Osteoblast (primary cell): ENCODE data around the gene HORMAD2. TPM values are rescaled to one million over a fixed set of nuclear protein-coding genes. Genes with fewer than 3 reads are reported as not detected.
A peak's percentile ranks its signal among the peaks of the same experiment; 100 is the strongest.

Experiments
- DNase-seq: peaks from one replicate; pipeline ENCODE4 v3.0.0; 2011; ENCODE audit warnings: low spot score, mixed read lengths; ENCODE audit not compliant: insufficient read length; ENCODE audit errors: missing footprints
- H2AFZ ChIP-seq: 2 replicates; pipeline ENCODE4 v1.6.0; 2011; ENCODE audit warnings: mild to moderate bottlenecking, low read length
- H3K27ac ChIP-seq: 2 replicates; pipeline ENCODE4 v1.5.1; 2011; ENCODE audit warnings: mild to moderate bottlenecking, low read depth, low read length, moderate library complexity
- H3K27me3 ChIP-seq: 2 replicates; pipeline ENCODE4 v1.6.0; 2012; ENCODE audit warnings: mild to moderate bottlenecking, control low read depth, inconsistent platforms, low read length, moderate library complexity; ENCODE audit not compliant: insufficient read depth
- H3K36me3 ChIP-seq: 2 replicates; pipeline ENCODE4 v1.5.1; 2011; ENCODE audit warnings: mild to moderate bottlenecking, low read length, control low read depth, moderate library complexity; ENCODE audit not compliant: insufficient read depth
- H3K4me1 ChIP-seq: 2 replicates; pipeline ENCODE4 v1.5.1; 2011; ENCODE audit warnings: mild to moderate bottlenecking, low read length, control low read depth, moderate library complexity; ENCODE audit not compliant: insufficient read depth
- H3K4me2 ChIP-seq: 2 replicates; pipeline ENCODE4 v1.6.0; 2011; ENCODE audit warnings: mild to moderate bottlenecking, low read length; ENCODE audit not compliant: insufficient read depth
- H3K4me3 ChIP-seq: fragments of 200-600 bp; sonication (generic); 3 replicates; pipeline ENCODE4 v1.5.1; 2012; ENCODE audit warnings: mild to moderate bottlenecking, low read length, inconsistent platforms; ENCODE audit not compliant: insufficient read depth
- H3K79me2 ChIP-seq: 2 replicates; pipeline ENCODE4 v1.6.0; 2012; ENCODE audit warnings: mild to moderate bottlenecking, low read length, control low read depth, inconsistent platforms; ENCODE audit not compliant: insufficient read depth
- H3K9me3 ChIP-seq: 2 replicates; pipeline ENCODE4 v1.5.1; 2011; ENCODE audit warnings: low read depth, low read length, control low read depth
- H4K20me1 ChIP-seq: 2 replicates; pipeline ENCODE4 v1.6.0; 2012; ENCODE audit warnings: mild to moderate bottlenecking, low read length, control low read depth; ENCODE audit not compliant: insufficient read depth
- CTCF ChIP-seq: IDR thresholded peaks from 2 replicates; pipeline ENCODE4 v1.5.1; 2011; ENCODE audit warnings: mild to moderate bottlenecking, low read depth, low read length, moderate library complexity; ENCODE audit errors: extremely low read depth
- total RNA-seq: library from RNA; depleted of rRNA; stranded (reverse); fragments of >200 nt; gene quantifications from 2 replicates; pipeline ENCODE4 v1.2.3, GENCODE V29; 2012

The HORMAD2 gene
- total RNA-seq, 1 donor, result under 0.01 TPM

- no peaks in the 10 kb centered on the region for H3K79me2 ChIP-seq
- no peaks in the 10 kb centered on the region for H3K36me3 ChIP-seq
- H3K4me1 ChIP-seq, result peaks cover 11% of the 10 kb centered on the region
- H3K4me3 ChIP-seq, result no peak overlapping the region
- H4K20me1 ChIP-seq, result no peaks in the 10 kb centered on the region
- H2AFZ ChIP-seq, result no peak overlapping the region
- TF ChIP-seq CTCF, result no peak
- no peak overlapping the region for H3K27ac ChIP-seq
- H3K4me2 ChIP-seq, result no peak overlapping the region
- H3K9me3 ChIP-seq, result no peaks in the 10 kb centered on the region
- no peaks in the 10 kb centered on the region for H3K27me3 ChIP-seq
- no peak for DNase-seq
Observed at GRCh38 chr22:30182350-30182745, 102.1 kb downstream of the HORMAD2 start.

DNA sequence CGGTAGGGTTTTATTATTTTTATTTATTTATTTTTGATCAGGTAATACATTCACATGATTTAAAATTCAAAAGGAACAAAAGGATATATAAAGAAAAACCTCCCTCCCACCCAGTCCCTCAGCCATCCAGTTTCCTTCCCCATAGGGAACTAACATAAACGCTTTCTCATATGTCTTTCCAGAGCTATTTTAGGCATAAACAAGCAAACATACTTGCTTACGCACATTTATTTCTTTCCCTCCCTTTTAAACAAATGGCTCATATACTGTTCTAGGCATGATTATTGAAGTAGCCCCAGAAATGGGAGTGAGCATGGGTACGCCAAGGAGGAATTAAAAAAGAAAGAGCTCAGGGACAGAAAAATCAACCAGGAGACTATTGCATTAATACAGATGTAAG lies 102.6 kb downstream of the HORMAD2 start:
- TF ChIP-seq CTCF, result no peak
- H3K27ac ChIP-seq, result no peak overlapping the region

GRCh38 chr22:30183271-30183670 lies 103.0 kb downstream of the HORMAD2 start:
- no peak for TF ChIP-seq CTCF
- Histone ChIP-seq H3K4me1 (peaks cover 11% of the 10 kb centered on the region), H3K36me3 (no peaks in the 10 kb centered on the region), H3K27me3 (no peaks in the 10 kb centered on the region), H3K4me3 (no peak overlapping the region), H3K9me3 (no peaks in the 10 kb centered on the region), H3K27ac (peak overlapping the region; percentile 38), H3K4me2 (no peak overlapping the region), H3K79me2 (no peaks in the 10 kb centered on the region), H2AFZ (no peak overlapping the region), H4K20me1 (no peaks in the 10 kb centered on the region)
- DNase-seq, result no peak

More for the DNA sequence above, 102.6 kb downstream of the HORMAD2 start:
- Histone ChIP-seq H4K20me1 (no peaks in the 10 kb centered on the region), H3K36me3 (no peaks in the 10 kb centered on the region), H3K4me3 (no peak overlapping the region), H3K4me1 (peaks cover 11% of the 10 kb centered on the region), H3K79me2 (no peaks in the 10 kb centered on the region), H2AFZ (no peak overlapping the region), H3K4me2 (no peak overlapping the region), H3K9me3 (no peaks in the 10 kb centered on the region), H3K27me3 (no peaks in the 10 kb centered on the region)
- no peak for DNase-seq

DNA sequence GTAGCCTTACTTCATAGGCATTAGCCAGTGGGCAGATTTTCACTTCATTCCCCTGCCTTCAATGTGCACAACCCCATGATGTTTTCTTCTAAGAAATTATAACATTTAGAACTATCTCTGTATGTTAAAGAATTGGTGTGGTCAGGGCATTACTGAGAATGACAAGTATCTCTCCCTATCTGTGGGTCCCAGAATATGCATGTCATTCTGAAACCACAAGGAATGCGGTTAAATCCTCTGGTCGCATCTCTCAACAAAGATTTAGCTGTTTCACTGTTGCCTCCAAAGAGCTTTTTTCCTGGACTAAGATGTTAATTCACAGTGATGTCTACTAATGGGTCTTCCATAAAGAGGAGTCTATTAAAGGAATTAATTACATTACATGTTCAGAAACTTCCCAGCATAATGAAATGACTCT lies 103.6 kb downstream of the HORMAD2 start:
- Histone ChIP-seq H3K9me3 (no peaks in the 10 kb centered on the region), H4K20me1 (no peaks in the 10 kb centered on the region), H3K27ac (peak overlapping the region; percentile 38), H3K27me3 (no peaks in the 10 kb centered on the region), H3K79me2 (no peaks in the 10 kb centered on the region), H3K4me3 (no peak overlapping the region), H3K36me3 (no peaks in the 10 kb centered on the region), H2AFZ (peak overlapping the region; percentile 24), H3K4me2 (peak overlapping the region; percentile 5), H3K4me1 (peaks cover 13% of the 10 kb centered on the region)
- TF ChIP-seq CTCF, result no peak
- no peak for DNase-seq
